Measurements from ENCODE around the gene RAE1.
"Not testable (repeated sequence)": the region's sequence is repeated elsewhere in the genome, so short reads cannot be mapped to it uniquely, and the experiment has no call there.

Gene RAE1

GRCh38 chr20:57326667-57327455, 24.2 kb upstream of the RAE1 start:
- no peak for DNase-seq (ENCODE audit: low spot score)

GRCh38 chr20:57327820-57328219, 23.2 kb upstream of the RAE1 start:
- no peak for DNase-seq (ENCODE audit: low spot score)

GRCh38 chr20:57329608-57330221, 21.3 kb upstream of the RAE1 start, which contains the start of gene SPO11:
Gene SPO11 (plus strand): TSS chr20:57329803. CDS start chr20:57329868, 65 bp downstream.
- peak; percentile 14 for DNase-seq (ENCODE audit: low spot score)

- peak; percentile 76 for DNase-seq (ENCODE audit: low spot score)
These were observed 20.1 kb upstream of the RAE1 start for GRCh38 chr20:57330998-57331397.

- no peak for DNase-seq (ENCODE audit: low spot score)
These were observed 18.7 kb upstream of the RAE1 start for GRCh38 chr20:57332105-57333089.

GRCh38 chr20:57335392-57335791, 15.7 kb upstream of the RAE1 start:
- DNase-seq (ENCODE audit: low spot score): peak; percentile 54

GRCh38 chr20:57341663-57342062, 9.4 kb upstream of the RAE1 start:
- no peak for DNase-seq (ENCODE audit: low spot score)

GRCh38 chr20:57342829-57343228, 8.2 kb upstream of the RAE1 start:
- DNase-seq (ENCODE audit: low spot score): no peak

- DNase-seq (ENCODE audit: low spot score): peak; percentile 86
These were observed 4.6 kb upstream of the RAE1 start for GRCh38 chr20:57346477-57346876.

GRCh38 chr20:57347393-57347792, 3.7 kb upstream of the RAE1 start:
- no peak for DNase-seq (ENCODE audit: low spot score)

GRCh38 chr20:57348200-57348921, 2.7 kb upstream of the RAE1 start:
- DNase-seq (ENCODE audit: low spot score): not testable (repeated sequence)

GRCh38 chr20:57348922-57349574, 2.0 kb upstream of the RAE1 start:
- DNase-seq (ENCODE audit: low spot score): not testable (repeated sequence)

- no peak for DNase-seq (ENCODE audit: low spot score)
These were observed 859 bp upstream of the RAE1 start for GRCh38 chr20:57350081-57350710.

- not testable (repeated sequence) for DNase-seq (ENCODE audit: low spot score)
These were observed 371 bp upstream of the RAE1 start for GRCh38 chr20:57350726-57351041.

- DNase-seq (ENCODE audit: low spot score): no peak
These were observed 1.2 kb downstream of the RAE1 start for GRCh38 chr20:57352305-57352704.

GRCh38 chr20:57353351-57353750, 2.3 kb downstream of the RAE1 start:
- no peak for DNase-seq (ENCODE audit: low spot score)

GRCh38 chr20:57361517-57361916, 10.5 kb downstream of the RAE1 start:
- no peak for DNase-seq (ENCODE audit: low spot score)

GRCh38 chr20:57364451-57364850, 13.4 kb downstream of the RAE1 start:
- DNase-seq (ENCODE audit: low spot score): no peak

- peak; percentile 44 for DNase-seq (ENCODE audit: low spot score)
These were observed 18.5 kb downstream of the RAE1 start for GRCh38 chr20:57369596-57369995.

GRCh38 chr20:57370316-57370715, 19.3 kb downstream of the RAE1 start:
- no peak for DNase-seq (ENCODE audit: low spot score)

GRCh38 chr20:57371363-57371762, 20.3 kb downstream of the RAE1 start:
- no peak for DNase-seq (ENCODE audit: low spot score)
